IMR-90 (cell line): ENCODE measurements around the gene ARPC4. TPM values are rescaled to one million over a fixed set of nuclear protein-coding genes. Genes with fewer than 3 reads are reported as not detected.

Experiments used
- ATAC-seq: fragments of 200-7000 bp; cut with Tn5 transposase; 2 replicates; pipeline ENCODE4 v1.9.1; 2020; ENCODE audit warnings: low read depth, mild to moderate bottlenecking, moderate library complexity
- BruUV-seq: library from RNA; stranded (reverse); fragments of 400-500 nt; replicated peaks from 2 replicates; lab custom pipeline; 2021; lab: Mats Ljungman, UMichigan
- CTCF ChIA-PET: fragments of 300-600 bp; formaldehyde crosslinking; extraction: SDS; loops from one replicate; lab custom pipeline; 2021; ENCODE audit warnings: antibody characterized with exemption; lab: Yijun Ruan, JAX
- POLR2A ChIA-PET: fragments of 300-600 bp; sonication (Branson Sonifier 250); formaldehyde crosslinking; loops from one replicate; lab custom pipeline; 2022; ENCODE audit warnings: antibody characterized with exemption; ENCODE audit not compliant: unreplicated experiment; lab: Charles Lee
- DNase-seq: peaks from one replicate; pipeline ENCODE4 v3.0.0; 2013
- H2AFZ ChIP-seq: replicated peaks from 2 replicates; pipeline ENCODE3; 2013; ENCODE audit warnings: low read length, mild to moderate bottlenecking; ENCODE audit not compliant: poor library complexity
- H2AK5ac ChIP-seq: 2 replicates; pipeline ENCODE4 v1.6.1; 2013; ENCODE audit warnings: low read depth, low read length, inconsistent platforms
- H2AK9ac ChIP-seq: replicated peaks from 2 replicates; pipeline ENCODE3; 2013; ENCODE audit warnings: mild to moderate bottlenecking, low read depth, low read length, moderate library complexity; ENCODE audit not compliant: poor library complexity
- H2BK120ac ChIP-seq: 2 replicates; pipeline ENCODE4 v1.6.1; 2013; ENCODE audit warnings: low read depth, low read length, inconsistent platforms
- H2BK15ac ChIP-seq: 3 replicates; pipeline ENCODE4 v1.6.1; 2013; ENCODE audit warnings: low read depth, low read length, inconsistent platforms
- H2BK20ac ChIP-seq: 2 replicates; pipeline ENCODE4 v1.6.1; 2013; ENCODE audit warnings: low read depth, mild to moderate bottlenecking, inconsistent platforms, low read length, moderate library complexity
- H2BK5ac ChIP-seq: 2 replicates; pipeline ENCODE4 v1.6.1; 2013; ENCODE audit warnings: mild to moderate bottlenecking, low read depth, low read length, inconsistent platforms; ENCODE audit not compliant: poor library complexity, severe bottlenecking
- H3K14ac ChIP-seq: replicated peaks from 2 replicates; pipeline ENCODE4 v1.6.1; 2013; ENCODE audit warnings: low read depth, low read length, inconsistent platforms
- H3K18ac ChIP-seq: 2 replicates; pipeline ENCODE4 v1.6.1; 2013; ENCODE audit warnings: low read depth, low read length, control low read depth
- H3K23ac ChIP-seq: 2 replicates; pipeline ENCODE4 v1.6.1; 2013; ENCODE audit warnings: low read depth, low read length, inconsistent platforms
- H3K27ac ChIP-seq: 2 replicates; pipeline ENCODE4 v1.5.1; 2013; ENCODE audit warnings: mild to moderate bottlenecking, control low read depth, low read length; ENCODE audit not compliant: insufficient read depth
- H3K27me3 ChIP-seq: 2 replicates; pipeline ENCODE4 v1.6.1; 2013; ENCODE audit warnings: low read length; ENCODE audit not compliant: control insufficient read depth, insufficient read depth
- H3K36me3 ChIP-seq: 2 replicates; pipeline ENCODE4 v1.6.1; 2013; ENCODE audit warnings: low read length, mixed read lengths; ENCODE audit not compliant: control insufficient read depth, insufficient read depth
- H3K4ac ChIP-seq: 2 replicates; pipeline ENCODE4 v1.6.1; 2013; ENCODE audit warnings: low read depth, low read length, inconsistent platforms
- H3K4me1 ChIP-seq: 2 replicates; pipeline ENCODE4 v1.6.1; 2013; ENCODE audit warnings: low read length, mixed read lengths; ENCODE audit not compliant: control insufficient read depth, insufficient read depth
- H3K4me2 ChIP-seq: 2 replicates; pipeline ENCODE4 v1.6.1; 2013; ENCODE audit warnings: low read depth, mild to moderate bottlenecking, control low read depth, low read length, moderate library complexity
- H3K4me3 ChIP-seq: 2 replicates; pipeline ENCODE4 v1.5.1; 2013; ENCODE audit warnings: low read depth, mild to moderate bottlenecking, control low read depth, low read length, moderate library complexity; ENCODE audit not compliant: insufficient read depth
- H3K56ac ChIP-seq: 2 replicates; pipeline ENCODE4 v1.6.1; 2013; ENCODE audit warnings: low read length, inconsistent platforms; ENCODE audit not compliant: insufficient read depth; ENCODE audit errors: extremely low read depth
- H3K79me1 ChIP-seq, 2 experiments: 2 replicates each; pipeline ENCODE4 v1.6.1; 2013; ENCODE audit warnings: low read length in 2 of 2, inconsistent platforms in 1 of 2, low read depth in 1 of 2
- H3K9ac ChIP-seq: 2 replicates; pipeline ENCODE4 v1.6.1; 2013; ENCODE audit warnings: low read depth, low read length, control low read depth
- H3K9me1 ChIP-seq: 2 replicates; pipeline ENCODE4 v1.6.1; 2013; ENCODE audit warnings: low read length, inconsistent platforms; ENCODE audit not compliant: insufficient read depth
- H3K9me3 ChIP-seq: 2 replicates; pipeline ENCODE4 v1.6.1; 2013; ENCODE audit warnings: low read length; ENCODE audit not compliant: control insufficient read depth, insufficient read depth
- H4K20me1 ChIP-seq: 2 replicates; pipeline ENCODE4 v1.6.1; 2013; ENCODE audit warnings: low read length, inconsistent platforms; ENCODE audit not compliant: insufficient read depth
- H4K5ac ChIP-seq: 2 replicates; pipeline ENCODE4 v1.6.1; 2013; ENCODE audit warnings: mild to moderate bottlenecking, low read depth, low read length, control low read depth
- H4K8ac ChIP-seq, 2 experiments: 2 replicates each; pipeline ENCODE4 v1.6.1; 2013; ENCODE audit warnings: low read depth in 2 of 2, low read length in 2 of 2, control low read depth in 1 of 2, inconsistent platforms in 1 of 2
- H4K91ac ChIP-seq: 2 replicates; pipeline ENCODE4 v1.6.1; 2013; ENCODE audit warnings: low read depth, low read length, inconsistent platforms; ENCODE audit not compliant: insufficient read depth
- BHLHE40 ChIP-seq: fragments of 150-350 bp; IDR thresholded peaks from 2 replicates; pipeline ENCODE4 v1.6.1; 2016; ENCODE audit warnings: mild to moderate bottlenecking, low read depth, low read length
- CHD1 ChIP-seq: IDR thresholded peaks from 2 replicates; pipeline ENCODE4 v1.6.1; 2012; ENCODE audit warnings: low read depth, low read length, improper control_type of control experiment
- CTCF ChIP-seq: conservative IDR thresholded peaks from 2 replicates; pipeline ENCODE4 v1.5.1; 2012; ENCODE audit warnings: mild to moderate bottlenecking, low read depth, low read length, improper control_type of control experiment
- ELK1 ChIP-seq: fragments of 150-350 bp; IDR thresholded peaks from 2 replicates; pipeline ENCODE4 v1.6.1; 2016; ENCODE audit warnings: low read depth, mild to moderate bottlenecking, low read length, moderate library complexity, borderline replicate concordance
- FOS ChIP-seq: fragments of 150-350 bp; IDR thresholded peaks from 2 replicates; pipeline ENCODE4 v1.6.1; 2016; ENCODE audit warnings: low read depth, low read length
- MAZ ChIP-seq: IDR thresholded peaks from 2 replicates; pipeline ENCODE4 v1.6.1; 2012; ENCODE audit warnings: low read depth, mild to moderate bottlenecking, low read length, improper control_type of control experiment, moderate library complexity, borderline replicate concordance
- NFE2L2 ChIP-seq: fragments of 150-350 bp; IDR thresholded peaks from 2 replicates; pipeline ENCODE4 v1.6.1; 2016; ENCODE audit warnings: low read depth, mild to moderate bottlenecking, low read length
- POLR2A ChIP-seq: IDR thresholded peaks from 2 replicates; pipeline ENCODE4 v1.6.1; 2012; ENCODE audit warnings: mild to moderate bottlenecking, low read depth, low read length
- RAD21 ChIP-seq: IDR thresholded peaks from 2 replicates; pipeline ENCODE4 v1.6.1; 2012; ENCODE audit warnings: low read length, improper control_type of control experiment
- RCOR1 ChIP-seq: IDR thresholded peaks from 2 replicates; pipeline ENCODE4 v1.6.1; 2012; ENCODE audit warnings: mild to moderate bottlenecking, low read length, improper control_type of control experiment; ENCODE audit not compliant: insufficient replicate concordance
- RFX5 ChIP-seq: IDR thresholded peaks from 2 replicates; pipeline ENCODE4 v1.8.0; 2012; ENCODE audit warnings: low read depth, mild to moderate bottlenecking, low read length, moderate library complexity
- SMC3 ChIP-seq: fragments of 150-350 bp; IDR thresholded peaks from 2 replicates; pipeline ENCODE4 v1.6.1; 2016; ENCODE audit warnings: low read depth, mild to moderate bottlenecking, antibody characterized with exemption, low read length, moderate library complexity
- USF2 ChIP-seq: fragments of 150-350 bp; IDR thresholded peaks from 2 replicates; pipeline ENCODE4 v1.6.1; 2017; ENCODE audit warnings: mild to moderate bottlenecking, antibody characterized with exemption, low read length, low read depth
- WGBS, 2 experiments: methylation state at CpG; one replicate each; pipeline versions ENCODE4 v1.1.5 to v1.1.7; 2013; ENCODE audit warnings: missing lambda C conversion rate in 2 of 2; ENCODE audit not compliant: insufficient read length in 1 of 2; ENCODE audit errors: extremely low coverage in 2 of 2; 5-methylcytosine and 5-hydroxymethylcytosine counted together
- dilution Hi-C: fragments of 300-500 bp; cut with HindIII; formaldehyde crosslinking; loops from one replicate; pipeline ENCODE4 v1.14.3; 2018; ENCODE audit warnings: low sequenced_read_pairs; ENCODE audit not compliant: unreplicated experiment
- in situ Hi-C: fragments of 300-500 bp; cut with MboI; formaldehyde crosslinking; loops from 3 replicates; pipeline ENCODE4 v1.14.3; 2019; ENCODE audit warnings: low sequenced_read_pairs, inconsistent platforms, mixed read lengths
- intact Hi-C: fragments of 100-400 bp; cut with micrococcal nuclease; formaldehyde crosslinking; loops from 2 replicates; pipeline ENCODE4 v1.10.0; 2022
- polyA plus RNA-seq, 3 experiments: library from polyadenylated mRNA; depleted of rRNA; stranded (reverse); fragments of >200 nt; gene quantifications; 2 replicates each; pipeline ENCODE4 v1.2.3, GENCODE V29; 2012; ENCODE audit warnings: low replicate concordance in 1 of 3
- total RNA-seq: library from RNA; depleted of rRNA; stranded (reverse); fragments of >200 nt; gene quantifications from 2 replicates; pipeline ENCODE4 v1.2.3, GENCODE V29; 2012

ARPC4 gene
- total and polyA plus RNA-seq, 2 of the 4 experiments (the other 2 are of a cell fraction), result 188 to 383 TPM

GRCh38 chr3:9767418-9767817, 25.5 kb upstream of the ARPC4 start:
- Histone ChIP-seq H2BK120ac (no peak overlapping the region), H2BK20ac (no peak overlapping the region), H4K5ac (no peak overlapping the region), H3K14ac (no peak overlapping the region), H3K79me1 (peaks cover 16 to 49% of the 10 kb centered on the region in 2 experiments), H3K27ac (no peak overlapping the region), H2AK5ac (peak overlapping the region; percentile 43), H3K36me3 (peaks cover 3% of the 10 kb centered on the region), H3K9me1 (peaks cover 28% of the 10 kb centered on the region), H3K23ac (peak overlapping the region; percentile 82; the same call in 1 of the 2 replicates), H3K27me3 (no peaks in the 10 kb centered on the region), H3K56ac (no peak overlapping the region), H3K4me2 (no peak overlapping the region), H2BK15ac (no peak overlapping the region), H3K9me3 (no peaks in the 10 kb centered on the region), H3K4ac (no peak overlapping the region), H4K20me1 (peaks cover 8% of the 10 kb centered on the region; the same call in 1 of the 2 replicates), H4K8ac (0 out of 4 replicates have a peak overlapping the region, but pooled peaks of 1 of the 2 experiments have one; percentile 18), H3K4me1 (peaks cover 27% of the 10 kb centered on the region), H4K91ac (0 out of 2 replicates have a peak overlapping the region, but pooled peaks have one; percentile 38), H3K18ac (no peak overlapping the region), H3K4me3 (no peak overlapping the region), H2BK5ac (no peak overlapping the region), H2AK9ac (no peak overlapping the region), H2AFZ (peak overlapping the region; percentile 59), H3K9ac (no peak overlapping the region)
- 80% methylated on average over 2 of the region's 7 CpGs; no CpG with 5 or more reads in 1 of the 2 experiments for WGBS, 2 experiments
- in situ Hi-C loops (no loop called here), dilution Hi-C loops (no loop called here), intact Hi-C loops (no loop called here)
- DNase-seq, result no peak
- ATAC-seq, result no peak
- no peak for TF ChIP-seq NFE2L2
- no peak for TF ChIP-seq POLR2A
- TF ChIP-seq RFX5, result no peak
- TF ChIP-seq FOS, result no peak
- no peak for TF ChIP-seq SMC3
- no peak for TF ChIP-seq MAZ
- no peak for TF ChIP-seq ELK1
- no peak for TF ChIP-seq USF2
- TF ChIP-seq RCOR1, result no peak
- TF ChIP-seq BHLHE40, result no peak
- no peak for TF ChIP-seq RAD21
- TF ChIP-seq CTCF, result no peak
- no peak for TF ChIP-seq CHD1
- POLR2A ChIA-PET, result no interaction called here
- BruUV-seq, result no TSS peak
- CTCF ChIA-PET, result no interaction called here
